ENCODE measurements around the gene MEIS1. TPM values are rescaled to one million over a fixed set of nuclear protein-coding genes. Genes with fewer than 3 reads are reported as not detected.

MEIS1 gene
- total RNA-seq, 2 experiments from 2014 or later: 5.4 to 7.3 TPM

DNA sequence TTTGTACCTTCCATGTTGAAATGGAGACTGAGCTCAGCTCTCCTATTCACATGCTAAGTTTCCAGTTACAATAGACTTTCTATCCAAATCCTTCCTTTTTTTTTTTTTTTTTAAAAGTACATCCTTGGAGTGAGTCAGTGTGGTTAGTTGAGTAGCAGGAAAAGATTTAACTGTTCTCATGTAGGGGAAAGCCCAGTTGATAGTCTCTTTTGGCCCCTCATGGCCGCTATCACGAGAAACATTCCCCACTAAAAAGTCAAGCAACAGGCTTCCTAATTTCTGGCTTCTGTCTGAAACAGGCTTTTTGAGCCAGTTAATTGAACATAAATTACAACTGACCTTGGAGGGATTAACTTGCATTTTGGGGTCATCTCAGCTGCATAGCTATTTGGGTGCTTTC, 161.3 kb downstream of the MEIS1 start:
- no peak overlapping the region for H3K4me2 ChIP-seq (ENCODE audit: low read length)
- no peak for DNase-seq (ENCODE audit: low spot score)
- TF ChIP-seq EZH2phosphoT487 (IDR thresholded peaks at IDR 0.05; ENCODE audit: borderline replicate concordance, low read depth, low read length): no peak
- TF ChIP-seq, protein P1, sequence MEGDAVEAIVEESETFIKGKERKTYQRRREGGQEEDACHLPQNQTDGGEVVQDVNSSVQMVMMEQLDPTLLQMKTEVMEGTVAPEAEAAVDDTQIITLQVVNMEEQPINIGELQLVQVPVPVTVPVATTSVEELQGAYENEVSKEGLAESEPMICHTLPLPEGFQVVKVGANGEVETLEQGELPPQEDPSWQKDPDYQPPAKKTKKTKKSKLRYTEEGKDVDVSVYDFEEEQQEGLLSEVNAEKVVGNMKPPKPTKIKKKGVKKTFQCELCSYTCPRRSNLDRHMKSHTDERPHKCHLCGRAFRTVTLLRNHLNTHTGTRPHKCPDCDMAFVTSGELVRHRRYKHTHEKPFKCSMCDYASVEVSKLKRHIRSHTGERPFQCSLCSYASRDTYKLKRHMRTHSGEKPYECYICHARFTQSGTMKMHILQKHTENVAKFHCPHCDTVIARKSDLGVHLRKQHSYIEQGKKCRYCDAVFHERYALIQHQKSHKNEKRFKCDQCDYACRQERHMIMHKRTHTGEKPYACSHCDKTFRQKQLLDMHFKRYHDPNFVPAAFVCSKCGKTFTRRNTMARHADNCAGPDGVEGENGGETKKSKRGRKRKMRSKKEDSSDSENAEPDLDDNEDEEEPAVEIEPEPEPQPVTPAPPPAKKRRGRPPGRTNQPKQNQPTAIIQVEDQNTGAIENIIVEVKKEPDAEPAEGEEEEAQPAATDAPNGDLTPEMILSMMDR (conservative IDR thresholded peaks at IDR 0.05; ENCODE audit: low read length): no peak
- POLR2A ChIA-PET: no interaction called here
- BruUV-seq (replicated peaks): no TSS peak
- H3K9me3 ChIP-seq (ENCODE audit: low read length): no peaks in the 10 kb centered on the region
- no peaks in the 10 kb centered on the region for H3K4me1 ChIP-seq (ENCODE audit: insufficient read depth, low read length, poor library complexity, severe bottlenecking)
- no peaks in the 10 kb centered on the region for H3K9me2 ChIP-seq (ENCODE audit: insufficient read depth, low read length)
- H3K36me3 ChIP-seq (ENCODE audit: insufficient read depth, low read length): no peaks in the 10 kb centered on the region
- H4K20me1 ChIP-seq (ENCODE audit: insufficient read depth, low read length): no peaks in the 10 kb centered on the region
- H3K4me3 ChIP-seq (ENCODE audit: low read depth, low read length, poor library complexity, severe bottlenecking): no peak overlapping the region
- no peak overlapping the region for H2AFZ ChIP-seq (ENCODE audit: low read length)
- CTCF ChIA-PET (ENCODE audit: unreplicated experiment): no interaction called here
- no peaks in the 10 kb centered on the region for H3K79me2 ChIP-seq (ENCODE audit: insufficient read depth, low read depth, low read length)
- no peak overlapping the region for H3K27ac ChIP-seq (ENCODE audit: low read depth, low read length, poor library complexity, severe bottlenecking)
- intact Hi-C loops (cut with micrococcal nuclease; ENCODE audit: unreplicated experiment): no loop called here

DNA sequence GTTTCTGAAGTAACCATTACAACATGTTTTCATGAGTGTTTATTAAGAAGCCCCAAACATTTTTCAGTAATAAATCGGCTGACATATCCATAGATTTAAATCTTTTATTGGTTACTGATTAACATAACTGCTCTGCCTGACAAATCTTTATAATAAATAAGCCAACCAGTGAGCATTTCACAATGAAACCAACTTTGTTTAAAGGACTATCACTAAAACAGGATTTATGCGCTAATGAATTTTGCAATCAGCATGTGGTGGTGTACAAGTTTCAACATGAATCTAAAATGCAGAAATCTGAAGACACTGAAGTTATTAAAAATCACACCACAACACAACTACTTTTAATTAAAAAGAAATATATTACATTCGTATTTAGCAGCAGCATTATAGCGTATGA, 166.7 kb downstream of the MEIS1 start:
- no peak overlapping the region for H2AFZ ChIP-seq (ENCODE audit: low read length)
- intact Hi-C loops (cut with micrococcal nuclease; ENCODE audit: unreplicated experiment): no loop called here
- no TSS peak for BruUV-seq (replicated peaks)
- no peak for DNase-seq (ENCODE audit: low spot score)
- H4K20me1 ChIP-seq (ENCODE audit: insufficient read depth, low read length): no peaks in the 10 kb centered on the region
- H3K27ac ChIP-seq (ENCODE audit: low read depth, low read length, poor library complexity, severe bottlenecking): no peak overlapping the region
- no peaks in the 10 kb centered on the region for H3K9me3 ChIP-seq (ENCODE audit: low read length)
- CTCF ChIA-PET (ENCODE audit: unreplicated experiment): no interaction called here
- TF ChIP-seq EZH2phosphoT487 (IDR thresholded peaks at IDR 0.05; ENCODE audit: borderline replicate concordance, low read depth, low read length): no peak
- TF ChIP-seq, protein P1 (conservative IDR thresholded peaks at IDR 0.05; ENCODE audit: low read length): no peak
- H3K4me2 ChIP-seq (ENCODE audit: low read length): no peak overlapping the region
- POLR2A ChIA-PET: no interaction called here
- no peak overlapping the region for H3K4me3 ChIP-seq (ENCODE audit: low read depth, low read length, poor library complexity, severe bottlenecking)
- no peaks in the 10 kb centered on the region for H3K36me3 ChIP-seq (ENCODE audit: insufficient read depth, low read length)
- no peaks in the 10 kb centered on the region for H3K79me2 ChIP-seq (ENCODE audit: insufficient read depth, low read depth, low read length)
- H3K4me1 ChIP-seq (ENCODE audit: insufficient read depth, low read length, poor library complexity, severe bottlenecking): no peaks in the 10 kb centered on the region
- H3K9me2 ChIP-seq (ENCODE audit: insufficient read depth, low read length): no peaks in the 10 kb centered on the region

DNA sequence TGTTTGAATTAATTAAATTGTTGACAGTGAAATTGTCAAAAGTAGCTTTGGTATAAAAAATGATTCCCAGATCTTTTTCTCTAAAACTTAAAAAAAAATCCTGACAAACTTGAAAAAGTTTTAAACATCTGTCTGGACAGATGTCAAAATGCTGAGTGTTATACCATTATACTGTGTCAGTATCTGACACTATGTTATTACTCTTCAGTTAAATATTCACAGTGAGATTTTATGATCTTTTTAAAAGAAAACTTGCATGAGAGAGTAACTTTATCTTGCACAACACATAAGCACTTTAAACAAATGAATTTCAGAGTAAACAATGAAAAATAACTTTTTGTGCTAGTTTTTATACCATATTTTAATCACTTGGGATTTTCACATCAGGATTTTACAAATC, 167.4 kb downstream of the MEIS1 start:
- no peaks in the 10 kb centered on the region for H3K4me1 ChIP-seq (ENCODE audit: insufficient read depth, low read length, poor library complexity, severe bottlenecking)
- ChIA-PET CTCF (ENCODE audit: unreplicated experiment) (no interaction called here), POLR2A (no interaction called here)
- no peak overlapping the region for H2AFZ ChIP-seq (ENCODE audit: low read length)
- no peaks in the 10 kb centered on the region for H3K79me2 ChIP-seq (ENCODE audit: insufficient read depth, low read depth, low read length)
- H3K4me2 ChIP-seq (ENCODE audit: low read length): no peak overlapping the region
- BruUV-seq (replicated peaks): no TSS peak
- intact Hi-C loops (cut with micrococcal nuclease; ENCODE audit: unreplicated experiment): no loop called here
- H3K9me2 ChIP-seq (ENCODE audit: insufficient read depth, low read length): no peaks in the 10 kb centered on the region
- TF ChIP-seq, protein P1 (conservative IDR thresholded peaks at IDR 0.05; ENCODE audit: low read length): no peak
- TF ChIP-seq EZH2phosphoT487 (IDR thresholded peaks at IDR 0.05; ENCODE audit: borderline replicate concordance, low read depth, low read length): no peak
- H4K20me1 ChIP-seq (ENCODE audit: insufficient read depth, low read length): no peaks in the 10 kb centered on the region
- no peaks in the 10 kb centered on the region for H3K36me3 ChIP-seq (ENCODE audit: insufficient read depth, low read length)
- no peak for DNase-seq (ENCODE audit: low spot score)
- H3K9me3 ChIP-seq (ENCODE audit: low read length): no peaks in the 10 kb centered on the region
- no peak overlapping the region for H3K4me3 ChIP-seq (ENCODE audit: low read depth, low read length, poor library complexity, severe bottlenecking)
- no peak overlapping the region for H3K27ac ChIP-seq (ENCODE audit: low read depth, low read length, poor library complexity, severe bottlenecking)
